Thyroid gland (tissue), 4 donors: Measurements from ENCODE around the gene HNRNPR. TPM values are rescaled to one million over a fixed set of nuclear protein-coding genes. Genes with fewer than 3 reads are reported as not detected.
"Not testable (repeated sequence)": the region's sequence is repeated elsewhere in the genome, so short reads cannot be mapped to it uniquely, and the experiment has no call there.

ENCODE experiments used
- DNase-seq, 2 donors: peaks; one replicate each; pipeline ENCODE4 v3.0.0-alpha.2; 2019
- H3K27ac ChIP-seq, 3 donors: fragments of 200-600 bp; sonication (generic); 1 replicate in 2 of 3; 2 replicates in 1 of 3; pipeline ENCODE4 v1.5.1; 2016 to 2019; ENCODE audit warnings: mild to moderate bottlenecking in 1 of 3, moderate library complexity in 1 of 3
- H3K27me3 ChIP-seq: fragments of 200-600 bp; sonication (generic); one replicate; pipeline ENCODE4 v1.5.1; 2019
- H3K36me3 ChIP-seq, 2 donors: fragments of 200-600 bp; sonication (generic); one replicate each; pipeline ENCODE4 v1.5.1; 2016 to 2019
- H3K4me1 ChIP-seq, 2 donors: fragments of 200-600 bp; sonication (generic); one replicate each; pipeline ENCODE4 v1.5.1; 2017 to 2019
- H3K4me3 ChIP-seq, 3 donors: fragments of 200-600 bp; sonication (generic); replicated peaks in 1 of 3; 1 replicate in 2 of 3; 2 replicates in 1 of 3; pipeline ENCODE4 v1.5.1; 2016; ENCODE audit warnings: mild to moderate bottlenecking in 1 of 3
- H3K9me3 ChIP-seq: fragments of 200-600 bp; sonication (generic); one replicate; pipeline ENCODE4 v1.5.1; 2017
- CTCF ChIP-seq, 6 experiments: fragments of 200-600 bp in 3 of 6; fragments of 450-650 bp in 3 of 6; sonication (generic) in 3 of 6; IDR thresholded peaks; one replicate each; pipeline ENCODE4 v1.5.1; 2016 to 2019; ENCODE audit warnings: antibody characterized with exemption in 6 of 6, mild to moderate bottlenecking in 2 of 6, inconsistent platforms in 1 of 6, moderate library complexity in 1 of 6
- POLR2A ChIP-seq, 2 donors: fragments of 450-650 bp; IDR thresholded peaks; one replicate each; pipeline ENCODE4 v1.6.1; 2017; ENCODE audit warnings: antibody characterized with exemption in 2 of 2, mild to moderate bottlenecking in 2 of 2, moderate library complexity in 1 of 2
- WGBS, 2 donors: methylation state at CpG; one replicate each; pipeline ENCODE4 v1.1.5; 2017; 5-methylcytosine and 5-hydroxymethylcytosine counted together
- intact Hi-C: fragments of 100-400 bp; cut with DNase I; formaldehyde crosslinking; loops from one replicate; pipeline ENCODE4 v1.15.1; 2023
- total RNA-seq, 4 donors: library from RNA; depleted of rRNA; stranded (reverse); fragments of >200 nt; gene quantifications; one replicate each; pipeline ENCODE4 v1.2.3, GENCODE V29; 2016

Gene HNRNPR
- total RNA-seq, 4 donors from 2014 or later, result 82.8 to 107 (median 99.4) TPM

GRCh38 chr1:23381233-23381885 lies 37.3 kb upstream of the HNRNPR start:
- Histone ChIP-seq H3K27me3 (no peaks in the 10 kb centered on the region), H3K4me1 (peaks cover 18 to 45% of the 10 kb centered on the region in 2 donors), H3K27ac (no peak overlapping the region), H3K4me3 (no peak overlapping the region), H3K9me3 (no peaks in the 10 kb centered on the region), H3K36me3 (peaks cover 0 to 6% of the 10 kb centered on the region in 2 donors)
- intact Hi-C loops, result no loop called here
- 90 to 95% methylated on average over 5 of the region's 5 CpGs for WGBS, 2 donors
- DNase-seq, result no peak
- no peak for TF ChIP-seq POLR2A (IDR thresholded peaks at IDR 0.05)
- no peak for TF ChIP-seq CTCF (IDR thresholded peaks at IDR 0.05)

- 66 to 80% methylated on average over 4 to 5 of the region's 5 CpGs for WGBS, 2 donors
- H3K27me3 ChIP-seq, result no peaks in the 10 kb centered on the region
- peaks cover 0 to 6% of the 10 kb centered on the region in 2 donors for H3K36me3 ChIP-seq
- no peak overlapping the region for H3K4me3 ChIP-seq
- no peak for DNase-seq
- peak overlapping the region in 2 of 3 donors; percentile 28 to 36 for H3K27ac ChIP-seq
- H3K4me1 ChIP-seq, result peaks cover 18 to 46% of the 10 kb centered on the region in 2 donors
- no peak for TF ChIP-seq CTCF (IDR thresholded peaks at IDR 0.05)
- no peak for TF ChIP-seq POLR2A (IDR thresholded peaks at IDR 0.05)
- intact Hi-C loops, result no loop called here
- no peaks in the 10 kb centered on the region for H3K9me3 ChIP-seq
Measured at GRCh38 chr1:23380719-23381118, 36.6 kb upstream of the HNRNPR start.

- 31 to 37% methylated on average over 4 of the region's 4 CpGs for WGBS, 2 donors
- Histone ChIP-seq H3K27ac (peak overlapping the region; percentile 24 to 36 (median 28)), H3K4me1 (peaks cover 22 to 49% of the 10 kb centered on the region in 2 donors)
- intact Hi-C loops, H3K36me3 ChIP-seq, H3K9me3 ChIP-seq, H3K27me3 ChIP-seq, DNase-seq, H3K4me3 ChIP-seq: not testable (repeated sequence)
Measured at GRCh38 chr1:23380236-23380635, 36.2 kb upstream of the HNRNPR start.

- Histone ChIP-seq H3K9me3 (no peaks in the 10 kb centered on the region), H3K27me3 (no peaks in the 10 kb centered on the region), H3K36me3 (no peaks in the 10 kb centered on the region), H3K27ac (peak overlapping the region; percentile 54 to 86 (median 86)), H3K4me3 (no peak overlapping the region), H3K4me1 (peaks cover 36 to 69% of the 10 kb centered on the region in 2 donors)
- TF ChIP-seq CTCF (IDR thresholded peaks at IDR 0.05) (no peak), POLR2A (IDR thresholded peaks at IDR 0.05) (peak in 1 of 2 donors; percentile 8)
- WGBS, 2 donors, result 45 to 47% methylated on average over 19 of the region's 19 CpGs
- intact Hi-C loops, result no loop called here
- DNase-seq, result peak; percentile 74 to 87
Measured at GRCh38 chr1:23376890-23377811, 33.1 kb upstream of the HNRNPR start.

GRCh38 chr1:23374079-23374735 lies 30.1 kb upstream of the HNRNPR start:
- Histone ChIP-seq H3K4me1 (peaks cover 62 to 86% of the 10 kb centered on the region in 2 donors), H3K27ac (peak overlapping the region in 2 of 3 donors; percentile 60 to 99)
- 83 to 85% methylated on average over 12 of the region's 12 CpGs for WGBS, 2 donors
- intact Hi-C loops, H3K9me3 ChIP-seq, H3K36me3 ChIP-seq, H3K4me3 ChIP-seq, H3K27me3 ChIP-seq: not testable (repeated sequence)
- peak; percentile 32 to 36 for DNase-seq
